Spleen (tissue), 11 donors: ENCODE data around the gene EVL. TPM values are rescaled to one million over a fixed set of nuclear protein-coding genes. Genes with fewer than 3 reads are reported as not detected.

ENCODE experiments used
- DNase-seq: peaks from one replicate; pipeline ENCODE4 v3.0.0-alpha.2; 2020
- H3K27ac ChIP-seq, 8 donors: fragments of 200-600 bp; sonication (generic) in 7 of 8; 1 replicate in 4 of 8; 2 replicates in 4 of 8; pipeline versions ENCODE4 v1.5.0 to v1.8.0; 2016 to 2021; ENCODE audit warnings: inconsistent platforms in 4 of 8, mild to moderate bottlenecking in 4 of 8, moderate library complexity in 1 of 8
- H3K27me3 ChIP-seq, 7 donors: fragments of 200-600 bp; sonication (generic) in 6 of 7; replicated peaks in 1 of 7; 1 replicate in 4 of 7; 2 replicates in 3 of 7; pipeline versions ENCODE4 v1.5.0 to v1.8.0; 2016 to 2021; ENCODE audit warnings: inconsistent platforms in 3 of 7, mild to moderate bottlenecking in 1 of 7
- H3K36me3 ChIP-seq, 6 donors: fragments of 200-600 bp; sonication (generic) in 5 of 6; 1 replicate in 4 of 6; 2 replicates in 2 of 6; pipeline versions ENCODE4 v1.5.0 to v1.8.0; 2016 to 2021; ENCODE audit warnings: inconsistent platforms in 2 of 6
- H3K4me1 ChIP-seq, 6 donors: fragments of 200-600 bp; sonication (generic) in 5 of 6; 1 replicate in 3 of 6; 2 replicates in 3 of 6; pipeline versions ENCODE4 v1.5.0 to v1.8.0; 2016 to 2021; ENCODE audit warnings: inconsistent platforms in 3 of 6
- H3K4me3 ChIP-seq, 8 donors: fragments of 200-600 bp; sonication (generic) in 7 of 8; 1 replicate in 4 of 8; 2 replicates in 4 of 8; pipeline versions ENCODE4 v1.5.0 to v1.8.0; 2016 to 2021; ENCODE audit warnings: inconsistent platforms in 4 of 8, mild to moderate bottlenecking in 4 of 8, moderate library complexity in 2 of 8
- H3K9me3 ChIP-seq, 8 donors: fragments of 200-600 bp; sonication (generic) in 7 of 8; 1 replicate in 4 of 8; 2 replicates in 4 of 8; pipeline versions ENCODE4 v1.5.0 to v1.8.0; 2016 to 2021; ENCODE audit warnings: inconsistent platforms in 4 of 8
- CTCF ChIP-seq, 11 experiments: fragments of 200-600 bp in 7 of 11; fragments of 450-650 bp in 4 of 11; sonication (generic) in 4 of 11; IDR thresholded peaks in 8 of 11; conservative IDR thresholded peaks in 3 of 11; 1 replicate in 7 of 11; 2 replicates in 4 of 11; pipeline versions ENCODE4 v1.4.0 to v1.8.0; 2016 to 2021; ENCODE audit warnings: antibody characterized with exemption in 11 of 11, inconsistent platforms in 4 of 11, mild to moderate bottlenecking in 1 of 11
- POLR2A ChIP-seq, 3 donors: fragments of 450-650 bp; IDR thresholded peaks; one replicate each; pipeline ENCODE4 v1.5.1; 2017; ENCODE audit warnings: antibody characterized with exemption in 3 of 3, mild to moderate bottlenecking in 1 of 3
- POLR2AphosphoS5 ChIP-seq, 3 donors: sonication (generic); formaldehyde crosslinking; IDR thresholded peaks; one replicate each; pipeline ENCODE4 v1.5.1; 2017; ENCODE audit warnings: antibody characterized with exemption in 3 of 3
- WGBS, 5 donors: extraction: QIAGEN DNeasy Blood & Tissue Kit in 3 of 5; methylation state at CpG; one replicate each; pipeline versions ENCODE4 v1.1.5 to v1.1.7; 2013 to 2018; 5-methylcytosine and 5-hydroxymethylcytosine counted together
- intact Hi-C: fragments of 100-400 bp; cut with DNase I; formaldehyde crosslinking; loops from one replicate; pipeline ENCODE4 v1.15.0; 2023; ENCODE audit warnings: low total_unique reads
- polyA plus RNA-seq, 3 donors: library from polyadenylated mRNA; stranded (reverse); fragments of 200-250 nt; gene quantifications; one replicate each; pipeline ENCODE4 v1.2.1, GENCODE V29; 2013
- total RNA-seq, 7 donors: library from RNA; depleted of rRNA in 3 of 7; stranded (reverse); fragments of >200 nt in 3 of 7; fragmentation: NEBNext Ultra II Directional in 4 of 7; extraction: Animal tissue kit (Norgen Biotek cat#: 25700) in 4 of 7; gene quantifications; one replicate each; pipeline versions ENCODE4 v1.1.0 to v1.2.1, GENCODE V29; 2016 to 2021
- donor health status: healthy with polysubstance abuse.
- donor health status: DM: no; HTN: no; CAD: no; lungs with moderate emphysema.
- donor health status: DM: no; HTN: no; CAD: no.
- donor health status: Bipolar disorder and iron deficiency.
- donor health status: healthy.
- donor health status: DM: no; HTN: no; CAD: no.
- donor health status: DM: yes; HTN: yes; CAD: no.

The EVL gene
- total and polyA plus RNA-seq, 10 donors: 169 to 336 (median 271) TPM

GRCh38 chr14:100131181-100131580, 66.0 kb downstream of the EVL start:
- H3K27ac ChIP-seq: no peak overlapping the region
- 82 to 95% (median 87%) methylated on average over 6 of the region's 6 CpGs for WGBS, 5 donors
- no peaks in the 10 kb centered on the region for H3K4me1 ChIP-seq
- TF ChIP-seq POLR2AphosphoS5 (IDR thresholded peaks at IDR 0.05) (no peak), POLR2A (IDR thresholded peaks at IDR 0.05) (no peak), CTCF (IDR thresholded peaks at IDR 0.05 in 8 of 11, conservative IDR thresholded peaks at IDR 0.05 in 3 of 11) (no peak)
- peaks cover 0 to 100% (median 100%) of the 10 kb centered on the region in 6 donors for H3K36me3 ChIP-seq
- no peak for DNase-seq
- H3K4me3 ChIP-seq: no peak overlapping the region
- H3K27me3 ChIP-seq: no peaks in the 10 kb centered on the region
- intact Hi-C loops: no loop called here
- no peaks in the 10 kb centered on the region for H3K9me3 ChIP-seq

GRCh38 chr14:100132161-100132902, 67.1 kb downstream of the EVL start:
- peaks cover 0 to 100% (median 99%) of the 10 kb centered on the region in 6 donors for H3K36me3 ChIP-seq
- no peak for DNase-seq
- WGBS, 5 donors: 86 to 94% (median 90%) methylated on average over 23 to 25 of the region's 25 CpGs

GRCh38 chr14:100132903-100133510, 67.8 kb downstream of the EVL start:
- Histone ChIP-seq H3K4me3 (no peak overlapping the region), H3K4me1 (no peaks in the 10 kb centered on the region), H3K36me3 (peaks cover 0 to 100% (median 99%) of the 10 kb centered on the region in 6 donors), H3K27ac (no peak overlapping the region), H3K27me3 (no peaks in the 10 kb centered on the region), H3K9me3 (no peaks in the 10 kb centered on the region)
- peak in 1 of 3 donors; percentile 32 for TF ChIP-seq POLR2AphosphoS5 (IDR thresholded peaks at IDR 0.05)
- TF ChIP-seq POLR2A (IDR thresholded peaks at IDR 0.05): no peak
- DNase-seq: no peak
- intact Hi-C loops: no loop called here
- 92 to 96% (median 93%) methylated on average over 11 to 12 of the region's 12 CpGs for WGBS, 5 donors

More at GRCh38 chr14:100132161-100132902, 67.1 kb downstream of the EVL start:
- Histone ChIP-seq H3K9me3 (no peaks in the 10 kb centered on the region), H3K27me3 (no peaks in the 10 kb centered on the region), H3K27ac (no peak overlapping the region), H3K4me3 (no peak overlapping the region), H3K4me1 (no peaks in the 10 kb centered on the region)
- intact Hi-C loops: no loop called here
- TF ChIP-seq CTCF (IDR thresholded peaks at IDR 0.05 in 8 of 11, conservative IDR thresholded peaks at IDR 0.05 in 3 of 11) (no peak), POLR2A (IDR thresholded peaks at IDR 0.05) (no peak), POLR2AphosphoS5 (IDR thresholded peaks at IDR 0.05) (peak in 1 of 3 donors; percentile 17)

- H3K4me3 ChIP-seq: no peak overlapping the region
- H3K27ac ChIP-seq: no peak overlapping the region
- WGBS, 5 donors: 89 to 95% (median 94%) methylated on average over 8 of the region's 8 CpGs
- H3K36me3 ChIP-seq: peaks cover 0 to 100% (median 97%) of the 10 kb centered on the region in 6 donors
- H3K9me3 ChIP-seq: no peaks in the 10 kb centered on the region
- peaks cover 0 to 4% (median 0%) of the 10 kb centered on the region in 6 donors for H3K4me1 ChIP-seq
- TF ChIP-seq POLR2AphosphoS5 (IDR thresholded peaks at IDR 0.05): peak in 1 of 3 donors; percentile 46
- TF ChIP-seq POLR2A (IDR thresholded peaks at IDR 0.05): no peak
- DNase-seq: no peak
- intact Hi-C loops: no loop called here
- no peaks in the 10 kb centered on the region for H3K27me3 ChIP-seq
These were observed 69.4 kb downstream of the EVL start for GRCh38 chr14:100134586-100134985.

- Histone ChIP-seq H3K4me3 (no peak overlapping the region), H3K36me3 (peaks cover 0 to 100% (median 97%) of the 10 kb centered on the region in 6 donors), H3K9me3 (no peaks in the 10 kb centered on the region), H3K4me1 (peaks cover 0 to 4% (median 0%) of the 10 kb centered on the region in 6 donors), H3K27me3 (no peaks in the 10 kb centered on the region), H3K27ac (no peak overlapping the region)
- TF ChIP-seq POLR2AphosphoS5 (IDR thresholded peaks at IDR 0.05): no peak
- no peak for TF ChIP-seq CTCF (IDR thresholded peaks at IDR 0.05 in 8 of 11, conservative IDR thresholded peaks at IDR 0.05 in 3 of 11)
- TF ChIP-seq POLR2A (IDR thresholded peaks at IDR 0.05): no peak
- intact Hi-C loops: no loop called here
- WGBS, 5 donors: 64 to 86% (median 80%) methylated on average over 9 of the region's 9 CpGs
- no peak for DNase-seq
These were observed 69.9 kb downstream of the EVL start for GRCh38 chr14:100135073-100135472.
